Astrocyte (in vitro differentiated cells and primary cell): ENCODE results near the gene PTPN1. TPM values are rescaled to one million over a fixed set of nuclear protein-coding genes. Genes with fewer than 3 reads are reported as not detected.

Experiments used
- DNase-seq: peaks from one replicate; pipeline ENCODE4 v3.0.0-alpha.2; 2010; ENCODE audit warnings: low read depth
- FAIRE-seq: peaks from 2 replicates; lab custom pipeline; 2011; peaks lifted over from hg19 to GRCh38; lab: Jason Lieb, UNC
- H2AFZ ChIP-seq: 2 replicates; pipeline ENCODE4 v1.6.0; 2012; ENCODE audit warnings: low read depth, low read length, inconsistent platforms
- H3K27ac ChIP-seq: 2 replicates; pipeline ENCODE4 v1.5.1; 2011; ENCODE audit warnings: low read depth, low read length, inconsistent platforms
- H3K27me3 ChIP-seq: 2 replicates; pipeline ENCODE4 v1.6.0; 2011; ENCODE audit warnings: low read length, inconsistent platforms; ENCODE audit not compliant: insufficient read depth
- H3K36me3 ChIP-seq: 2 replicates; pipeline ENCODE4 v1.5.1; 2011; ENCODE audit warnings: low read length, inconsistent platforms; ENCODE audit not compliant: insufficient read depth
- H3K4me1 ChIP-seq: 2 replicates; pipeline ENCODE4 v1.5.1; 2011; ENCODE audit warnings: low read length, inconsistent platforms; ENCODE audit not compliant: insufficient read depth
- H3K4me2 ChIP-seq: 2 replicates; pipeline ENCODE4 v1.6.0; 2012; ENCODE audit warnings: low read length, inconsistent platforms
- H3K4me3 ChIP-seq: 2 replicates; pipeline ENCODE4 v1.5.1; 2011; ENCODE audit warnings: low read depth, mild to moderate bottlenecking, low read length, inconsistent platforms; ENCODE audit not compliant: insufficient read depth
- H3K79me2 ChIP-seq: 2 replicates; pipeline ENCODE4 v1.6.0; 2012; ENCODE audit warnings: mild to moderate bottlenecking, low read length, inconsistent platforms; ENCODE audit not compliant: insufficient read depth
- H3K9ac ChIP-seq: 2 replicates; pipeline ENCODE4 v1.6.0; 2012; ENCODE audit warnings: mild to moderate bottlenecking, low read length, inconsistent platforms
- H3K9me3 ChIP-seq: 2 replicates; pipeline ENCODE4 v1.5.1; 2012; ENCODE audit warnings: low read depth, mild to moderate bottlenecking, low read length, inconsistent platforms; ENCODE audit not compliant: insufficient read depth
- H4K20me1 ChIP-seq: 2 replicates; pipeline ENCODE4 v1.6.0; 2012; ENCODE audit warnings: low read length, inconsistent platforms; ENCODE audit not compliant: insufficient read depth
- H3K27ac Mint-ChIP-seq: one replicate; pipeline ENCODE4 v1.8.0; 2021; ENCODE audit warnings: mild to moderate bottlenecking, mixed read lengths; ENCODE audit not compliant: unreplicated experiment
- H3K27me3 Mint-ChIP-seq: one replicate; pipeline ENCODE4 v1.8.0; 2021; ENCODE audit warnings: low read depth, mixed read lengths; ENCODE audit not compliant: unreplicated experiment
- H3K36me3 Mint-ChIP-seq: one replicate; pipeline ENCODE4 v1.8.0; 2021; ENCODE audit warnings: low read depth, mixed read lengths; ENCODE audit not compliant: unreplicated experiment
- H3K4me1 Mint-ChIP-seq: one replicate; pipeline ENCODE4 v1.8.0; 2021; ENCODE audit warnings: low read depth, mixed read lengths; ENCODE audit not compliant: unreplicated experiment
- H3K4me3 Mint-ChIP-seq: one replicate; pipeline ENCODE4 v1.8.0; 2021; ENCODE audit warnings: mild to moderate bottlenecking, moderate library complexity, mixed read lengths; ENCODE audit not compliant: unreplicated experiment
- H3K9me3 Mint-ChIP-seq: one replicate; pipeline ENCODE4 v1.8.0; 2021; ENCODE audit warnings: mild to moderate bottlenecking, mixed read lengths; ENCODE audit not compliant: unreplicated experiment
- EZH2 ChIP-seq: IDR thresholded peaks from 2 replicates; pipeline ENCODE4 v1.6.1; 2012; ENCODE audit warnings: mild to moderate bottlenecking, low read length, inconsistent platforms; ENCODE audit not compliant: insufficient read depth
- total RNA-seq: library from RNA; stranded (reverse); gene quantifications from 2 replicates; pipeline ENCODE4 v1.2.1, GENCODE V29; 2021
- TF ChIP-seq, protein P1 (sequence below): IDR thresholded peaks from 2 replicates; pipeline ENCODE4 v1.5.1; 2011; ENCODE audit warnings: low read depth, mild to moderate bottlenecking, inconsistent platforms, low read length, moderate library complexity; ENCODE audit not compliant: insufficient read depth

The PTPN1 gene
- total RNA-seq, 1 donor from 2014 or later, result 64.9 TPM

DNA sequence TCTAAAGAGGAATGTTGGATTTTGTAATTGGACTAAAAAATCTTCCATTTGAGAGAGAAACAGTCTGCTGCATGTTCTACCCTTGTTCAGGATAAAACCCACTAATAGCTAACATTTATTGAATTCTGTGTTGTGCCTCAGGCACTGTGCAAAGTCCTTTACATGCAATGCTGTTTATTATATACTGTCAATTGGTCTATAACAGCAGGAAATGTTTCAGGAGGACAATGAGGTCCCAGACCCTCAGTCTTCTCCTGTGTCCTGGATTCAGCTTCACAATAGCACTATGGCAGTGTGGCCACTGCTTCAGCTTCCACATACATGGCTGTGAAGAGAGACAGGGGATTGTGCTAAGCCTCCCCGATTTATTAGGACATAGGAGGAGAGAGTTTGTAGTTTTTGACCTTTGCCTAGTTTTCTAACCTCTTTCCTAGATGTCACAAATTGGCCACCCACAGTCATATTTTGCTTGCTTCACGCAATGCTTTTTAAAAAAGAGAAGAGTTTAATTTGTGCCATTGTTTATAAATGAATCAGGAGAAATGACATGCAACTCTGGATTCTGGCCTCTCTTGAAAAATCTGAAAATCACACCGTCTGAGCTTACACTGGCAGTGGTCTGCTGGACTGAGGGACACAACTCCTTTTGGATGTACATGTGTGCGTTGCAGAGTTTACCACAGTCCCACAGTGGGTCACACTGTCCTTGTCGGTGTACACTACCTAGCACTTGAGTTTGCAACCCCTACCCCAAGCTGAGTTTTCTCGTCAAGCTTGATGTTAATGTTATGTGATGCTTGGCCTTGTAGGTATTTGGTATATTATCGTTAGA, 11.3 kb downstream of the PTPN1 start:
- Mint-ChIP-seq H3K27me3 (no peaks in the 10 kb centered on the region), H3K9me3 (no peaks in the 10 kb centered on the region), H3K4me1 (peaks cover 59% of the 10 kb centered on the region), H3K4me3 (no peak overlapping the region), H3K27ac (peak overlapping the region; percentile 21), H3K36me3 (peaks cover 6% of the 10 kb centered on the region)
- FAIRE-seq (no peak), DNase-seq (no peak)
- Histone ChIP-seq H4K20me1 (peaks cover 82% of the 10 kb centered on the region), H3K79me2 (peaks cover 100% of the 10 kb centered on the region), H3K36me3 (no peaks in the 10 kb centered on the region), H3K9me3 (no peaks in the 10 kb centered on the region), H3K27me3 (no peaks in the 10 kb centered on the region), H3K9ac (peak overlapping the region; percentile 25), H3K4me1 (peaks cover 47% of the 10 kb centered on the region), H3K4me2 (peak overlapping the region; percentile 23), H3K4me3 (no peak overlapping the region), H3K27ac (no peak overlapping the region), H2AFZ (no peak overlapping the region)
- no peak for TF ChIP-seq EZH2
- TF ChIP-seq, protein P1, sequence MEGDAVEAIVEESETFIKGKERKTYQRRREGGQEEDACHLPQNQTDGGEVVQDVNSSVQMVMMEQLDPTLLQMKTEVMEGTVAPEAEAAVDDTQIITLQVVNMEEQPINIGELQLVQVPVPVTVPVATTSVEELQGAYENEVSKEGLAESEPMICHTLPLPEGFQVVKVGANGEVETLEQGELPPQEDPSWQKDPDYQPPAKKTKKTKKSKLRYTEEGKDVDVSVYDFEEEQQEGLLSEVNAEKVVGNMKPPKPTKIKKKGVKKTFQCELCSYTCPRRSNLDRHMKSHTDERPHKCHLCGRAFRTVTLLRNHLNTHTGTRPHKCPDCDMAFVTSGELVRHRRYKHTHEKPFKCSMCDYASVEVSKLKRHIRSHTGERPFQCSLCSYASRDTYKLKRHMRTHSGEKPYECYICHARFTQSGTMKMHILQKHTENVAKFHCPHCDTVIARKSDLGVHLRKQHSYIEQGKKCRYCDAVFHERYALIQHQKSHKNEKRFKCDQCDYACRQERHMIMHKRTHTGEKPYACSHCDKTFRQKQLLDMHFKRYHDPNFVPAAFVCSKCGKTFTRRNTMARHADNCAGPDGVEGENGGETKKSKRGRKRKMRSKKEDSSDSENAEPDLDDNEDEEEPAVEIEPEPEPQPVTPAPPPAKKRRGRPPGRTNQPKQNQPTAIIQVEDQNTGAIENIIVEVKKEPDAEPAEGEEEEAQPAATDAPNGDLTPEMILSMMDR, result no peak

DNA sequence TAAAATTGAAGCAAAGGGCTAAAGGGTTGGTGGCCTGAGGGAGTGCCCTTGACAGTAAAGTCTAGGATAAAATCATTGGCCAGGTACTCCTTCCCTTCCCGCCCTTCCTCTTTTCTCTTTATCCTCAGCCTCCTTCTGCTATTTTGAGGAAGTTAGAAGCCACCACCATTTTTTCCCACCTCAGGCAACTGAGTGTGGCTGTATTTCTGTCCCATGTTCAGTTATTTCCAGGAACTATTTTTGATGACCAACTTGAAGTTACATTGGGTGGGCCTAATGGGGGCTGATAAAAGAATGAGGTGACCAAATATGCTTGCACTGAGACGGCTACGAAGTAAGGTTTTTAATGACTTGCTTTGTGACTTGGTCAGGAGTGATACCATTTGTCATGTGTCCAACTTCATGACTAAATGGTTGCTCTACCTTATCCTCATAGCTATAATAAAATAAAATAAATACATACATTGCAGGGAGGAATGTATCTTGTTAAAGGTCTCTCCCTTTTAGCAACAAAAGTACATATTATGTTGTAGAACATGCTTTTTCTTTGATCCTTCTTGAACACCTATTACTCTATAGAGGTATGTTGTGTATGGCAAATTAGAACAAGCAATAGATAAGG, 12.0 kb downstream of the PTPN1 start:
- Histone ChIP-seq H3K4me1 (peaks cover 47% of the 10 kb centered on the region), H3K4me2 (no peak overlapping the region), H4K20me1 (peaks cover 89% of the 10 kb centered on the region), H3K79me2 (peaks cover 100% of the 10 kb centered on the region), H3K36me3 (no peaks in the 10 kb centered on the region), H3K27me3 (no peaks in the 10 kb centered on the region), H3K9ac (no peak overlapping the region), H2AFZ (no peak overlapping the region), H3K9me3 (no peaks in the 10 kb centered on the region), H3K4me3 (no peak overlapping the region), H3K27ac (no peak overlapping the region)
- DNase-seq (no peak), FAIRE-seq (no peak)
- Mint-ChIP-seq H3K27me3 (no peaks in the 10 kb centered on the region), H3K27ac (no peak overlapping the region), H3K36me3 (peaks cover 6% of the 10 kb centered on the region), H3K4me1 (peaks cover 54% of the 10 kb centered on the region), H3K9me3 (no peaks in the 10 kb centered on the region), H3K4me3 (no peak overlapping the region)
- TF ChIP-seq, protein P1, result no peak
- no peak for TF ChIP-seq EZH2
